Upper lobe of left lung (tissue), 6 donors: Measurements from ENCODE around the gene ATP11A. TPM values are rescaled to one million over a fixed set of nuclear protein-coding genes. Genes with fewer than 3 reads are reported as not detected.
A peak's percentile ranks its signal among the peaks of the same experiment; 100 is the strongest.

ENCODE experiments used
- ATAC-seq, 2 donors: fragments of 200-7000 bp; cut with Tn5 transposase; one replicate each; pipeline ENCODE4 v1.9.1; 2022; ENCODE audit warnings: mild to moderate bottlenecking in 2 of 2, moderate library complexity in 2 of 2; ENCODE audit not compliant: low FRiP score in 2 of 2
- DNase-seq, 2 donors: peaks; one replicate each; pipeline ENCODE4 v3.0.0-alpha.2; 2019 to 2020
- H3K27ac ChIP-seq, 4 donors: fragments of 200-600 bp; sonication (generic); one replicate each; pipeline ENCODE4 v1.5.1; 2016 to 2019
- H3K27me3 ChIP-seq, 4 donors: fragments of 200-600 bp; sonication (generic); one replicate each; pipeline ENCODE4 v1.5.1; 2017 to 2019
- H3K36me3 ChIP-seq, 4 donors: fragments of 200-600 bp; sonication (generic); one replicate each; pipeline ENCODE4 v1.5.1; 2016 to 2019
- H3K4me1 ChIP-seq, 4 donors: fragments of 200-600 bp; sonication (generic); one replicate each; pipeline ENCODE4 v1.5.1; 2018 to 2019
- H3K4me3 ChIP-seq, 4 donors: fragments of 200-600 bp; sonication (generic); one replicate each; pipeline ENCODE4 v1.5.1; 2017 to 2019; ENCODE audit warnings: mild to moderate bottlenecking in 2 of 4, moderate library complexity in 1 of 4
- H3K9me3 ChIP-seq, 4 donors: fragments of 200-600 bp; sonication (generic); one replicate each; pipeline ENCODE4 v1.5.1; 2018 to 2019
- CTCF ChIP-seq, 6 experiments: fragments of 450-650 bp in 4 of 6; fragments of 200-600 bp in 2 of 6; sonication (generic) in 2 of 6; IDR thresholded peaks; one replicate each; pipeline ENCODE4 v1.5.1; 2016 to 2019; ENCODE audit warnings: antibody characterized with exemption in 6 of 6
- EP300 ChIP-seq, 4 donors: sonication (generic); formaldehyde crosslinking; IDR thresholded peaks; one replicate each; pipeline ENCODE4 v1.5.1; 2017; ENCODE audit warnings: antibody characterized with exemption in 4 of 4, control low read depth in 2 of 4
- POLR2A ChIP-seq, 4 donors: fragments of 450-650 bp; IDR thresholded peaks; one replicate each; pipeline ENCODE4 v1.5.1; 2016 to 2017; ENCODE audit warnings: antibody characterized with exemption in 4 of 4, mild to moderate bottlenecking in 2 of 4
- POLR2AphosphoS5 ChIP-seq, 2 donors: sonication (generic); formaldehyde crosslinking; IDR thresholded peaks; one replicate each; pipeline ENCODE4 v1.5.1; 2017; ENCODE audit warnings: antibody characterized with exemption in 2 of 2
- WGBS, 2 donors: methylation state at CpG; one replicate each; pipeline ENCODE4 v1.1.5; 2017 to 2018; 5-methylcytosine and 5-hydroxymethylcytosine counted together
- total RNA-seq, 6 donors: library from RNA; depleted of rRNA in 4 of 6; stranded (reverse); fragments of >200 nt in 4 of 6; gene quantifications; one replicate each; pipeline versions ENCODE4 v1.1.0 to v1.2.1, GENCODE V29; 2016 to 2021
- donor health status: DM: no; HTN: no; CAD: no; lungs with moderate emphysema.
- donor health status: DM: no; HTN: yes; CAD: no; lungs with severe emphysema.

ATP11A gene
- total RNA-seq, 6 donors from 2014 or later, result 159 to 285 (median 260) TPM

GRCh38 chr13:112928020-112928971, 238.5 kb downstream of the ATP11A start:
- DNase-seq (peak in 1 of 2 donors; percentile 65), ATAC-seq (no peak)
- 67 to 72% methylated on average over 20 to 21 of the region's 21 CpGs for WGBS, 2 donors

GRCh38 chr13:112928972-112929782, 239.3 kb downstream of the ATP11A start:
- TF ChIP-seq EP300 (IDR thresholded peaks at IDR 0.05), result no peak
- TF ChIP-seq POLR2A (IDR thresholded peaks at IDR 0.05), result no peak
- TF ChIP-seq CTCF (IDR thresholded peaks at IDR 0.05), result no peak
- TF ChIP-seq POLR2AphosphoS5 (IDR thresholded peaks at IDR 0.05), result no peak
- H3K4me3 ChIP-seq, result peak overlapping the region in 1 of 4 donors; percentile 16
- no peaks in the 10 kb centered on the region for H3K9me3 ChIP-seq
- H3K27ac ChIP-seq, result no peak overlapping the region
- ATAC-seq (no peak), DNase-seq (peak in 1 of 2 donors; percentile 44)
- H3K27me3 ChIP-seq, result no peaks in the 10 kb centered on the region
- 12 to 18% methylated on average over 19 to 21 of the region's 21 CpGs for WGBS, 2 donors
- peaks cover 9 to 14% (median 10%) of the 10 kb centered on the region in 4 donors for H3K4me1 ChIP-seq
- H3K36me3 ChIP-seq, result no peaks in the 10 kb centered on the region

More at GRCh38 chr13:112928020-112928971, 238.5 kb downstream of the ATP11A start:
- Histone ChIP-seq H3K27me3 (no peaks in the 10 kb centered on the region), H3K9me3 (no peaks in the 10 kb centered on the region), H3K27ac (no peak overlapping the region), H3K4me3 (no peak overlapping the region), H3K4me1 (peaks cover 9 to 14% (median 10%) of the 10 kb centered on the region in 4 donors), H3K36me3 (no peaks in the 10 kb centered on the region)
- no peak for TF ChIP-seq CTCF (IDR thresholded peaks at IDR 0.05)
- TF ChIP-seq POLR2AphosphoS5 (IDR thresholded peaks at IDR 0.05), result no peak
- TF ChIP-seq POLR2A (IDR thresholded peaks at IDR 0.05), result no peak
- no peak for TF ChIP-seq EP300 (IDR thresholded peaks at IDR 0.05)

GRCh38 chr13:112929783-112930055, 239.9 kb downstream of the ATP11A start:
- ATAC-seq, result no peak

GRCh38 chr13:112930192-112930591, 240.4 kb downstream of the ATP11A start:
- ATAC-seq (no peak), DNase-seq (no peak)

More at GRCh38 chr13:112929783-112930055, 239.9 kb downstream of the ATP11A start:
- DNase-seq, result no peak
- no peak for TF ChIP-seq CTCF (IDR thresholded peaks at IDR 0.05)
- no peak for TF ChIP-seq EP300 (IDR thresholded peaks at IDR 0.05)
- TF ChIP-seq POLR2A (IDR thresholded peaks at IDR 0.05), result no peak
- no peak for TF ChIP-seq POLR2AphosphoS5 (IDR thresholded peaks at IDR 0.05)
- Histone ChIP-seq H3K4me3 (peak overlapping the region in 1 of 4 donors; percentile 16), H3K4me1 (peaks cover 9 to 14% (median 10%) of the 10 kb centered on the region in 4 donors), H3K27ac (no peak overlapping the region), H3K36me3 (no peaks in the 10 kb centered on the region), H3K27me3 (no peaks in the 10 kb centered on the region), H3K9me3 (no peaks in the 10 kb centered on the region)
- WGBS, 2 donors, result 21 to 56% methylated on average over 8 of the region's 8 CpGs

More at GRCh38 chr13:112930192-112930591, 240.4 kb downstream of the ATP11A start:
- Histone ChIP-seq H3K4me3 (no peak overlapping the region), H3K4me1 (peaks cover 9 to 14% (median 10%) of the 10 kb centered on the region in 4 donors), H3K36me3 (no peaks in the 10 kb centered on the region), H3K27me3 (no peaks in the 10 kb centered on the region), H3K9me3 (no peaks in the 10 kb centered on the region), H3K27ac (no peak overlapping the region)
- TF ChIP-seq EP300 (IDR thresholded peaks at IDR 0.05) (no peak), POLR2AphosphoS5 (IDR thresholded peaks at IDR 0.05) (no peak), CTCF (IDR thresholded peaks at IDR 0.05) (no peak), POLR2A (IDR thresholded peaks at IDR 0.05) (no peak)
